Measurements from ENCODE around the gene ZFAND6. TPM values are rescaled to one million over a fixed set of nuclear protein-coding genes. Genes with fewer than 3 reads are reported as not detected.

Gene ZFAND6
- total RNA-seq, 4 donors from 2014 or later, result 215 to 324 (median 226) TPM

DNA sequence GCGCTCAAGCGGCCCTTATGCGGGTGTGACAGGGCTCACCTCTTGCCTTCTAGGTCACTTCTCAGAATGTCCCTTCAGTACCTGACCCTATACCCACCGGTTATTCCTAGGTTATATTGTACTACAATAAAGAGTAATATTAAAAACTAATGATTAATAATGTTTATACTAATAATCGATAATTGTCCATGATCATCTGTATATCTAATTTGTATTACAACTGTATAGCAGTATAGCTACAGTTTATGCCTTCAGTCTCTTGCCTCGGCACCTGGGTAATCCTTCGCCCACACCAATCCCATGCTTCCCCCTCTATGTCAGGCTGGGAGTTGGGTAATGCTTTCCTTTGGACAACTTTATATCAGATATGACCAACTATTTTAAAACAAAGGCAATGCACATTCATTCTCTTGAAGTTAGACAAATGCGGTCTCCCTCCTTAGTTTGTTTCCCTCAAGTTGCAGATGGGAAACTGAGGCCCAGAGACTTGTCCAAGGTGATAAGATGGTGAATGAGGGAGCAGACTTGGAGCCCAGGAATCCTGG lies 96.8 kb downstream of the ZFAND6 start:
- peaks cover 28 to 53% of the 10 kb centered on the region in 2 donors for H3K4me1 ChIP-seq
- intact Hi-C loops (cut with DNase I), result loop anchor here (5.0 to 10.0 kb wide), 2 partner anchors 99 to 231 kb away; partner anchors contain the start of gene ZFAND6
- 83 to 93% methylated on average over 8 of the region's 8 CpGs for WGBS, 2 donors

DNA sequence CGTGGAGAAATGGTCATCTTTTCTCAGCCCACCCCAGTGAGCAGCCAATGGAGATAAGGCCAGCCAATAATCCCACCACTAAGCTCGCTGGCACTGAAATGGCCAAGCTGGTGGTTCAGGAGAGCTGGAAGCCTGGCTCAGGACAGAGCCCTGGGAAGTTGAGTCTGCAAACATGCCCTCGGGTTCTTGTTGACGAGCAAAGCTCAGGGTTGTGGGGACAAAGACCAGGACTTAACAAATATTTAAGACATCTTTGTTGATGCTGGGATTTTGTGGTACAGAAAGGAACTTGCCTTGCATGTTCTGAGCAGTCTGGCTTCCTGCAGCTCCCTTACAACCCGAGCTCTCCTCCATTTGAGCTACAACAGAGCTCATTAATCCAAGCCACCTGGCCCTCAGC lies 97.7 kb downstream of the ZFAND6 start:
- peaks cover 20 to 48% of the 10 kb centered on the region in 2 donors for H3K4me1 ChIP-seq
- TF ChIP-seq POLR2A (IDR thresholded peaks at IDR 0.05), result no peak
- TF ChIP-seq, protein P1, sequence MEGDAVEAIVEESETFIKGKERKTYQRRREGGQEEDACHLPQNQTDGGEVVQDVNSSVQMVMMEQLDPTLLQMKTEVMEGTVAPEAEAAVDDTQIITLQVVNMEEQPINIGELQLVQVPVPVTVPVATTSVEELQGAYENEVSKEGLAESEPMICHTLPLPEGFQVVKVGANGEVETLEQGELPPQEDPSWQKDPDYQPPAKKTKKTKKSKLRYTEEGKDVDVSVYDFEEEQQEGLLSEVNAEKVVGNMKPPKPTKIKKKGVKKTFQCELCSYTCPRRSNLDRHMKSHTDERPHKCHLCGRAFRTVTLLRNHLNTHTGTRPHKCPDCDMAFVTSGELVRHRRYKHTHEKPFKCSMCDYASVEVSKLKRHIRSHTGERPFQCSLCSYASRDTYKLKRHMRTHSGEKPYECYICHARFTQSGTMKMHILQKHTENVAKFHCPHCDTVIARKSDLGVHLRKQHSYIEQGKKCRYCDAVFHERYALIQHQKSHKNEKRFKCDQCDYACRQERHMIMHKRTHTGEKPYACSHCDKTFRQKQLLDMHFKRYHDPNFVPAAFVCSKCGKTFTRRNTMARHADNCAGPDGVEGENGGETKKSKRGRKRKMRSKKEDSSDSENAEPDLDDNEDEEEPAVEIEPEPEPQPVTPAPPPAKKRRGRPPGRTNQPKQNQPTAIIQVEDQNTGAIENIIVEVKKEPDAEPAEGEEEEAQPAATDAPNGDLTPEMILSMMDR (IDR thresholded peaks at IDR 0.05), result no peak
- no peak overlapping the region for H3K27ac ChIP-seq
- H3K27me3 ChIP-seq, result no peaks in the 10 kb centered on the region
- intact Hi-C loops (cut with DNase I), result loop anchor here (5.0 to 10.0 kb wide), 2 partner anchors 100 to 232 kb away; partner anchors contain the start of gene ZFAND6
- H3K9me3 ChIP-seq, result no peaks in the 10 kb centered on the region
- no peak for DNase-seq
- H3K36me3 ChIP-seq, result peaks cover 0 to 1% of the 10 kb centered on the region in 2 donors
- WGBS, 2 donors, result 83 to 91% methylated on average over 4 to 5 of the region's 5 CpGs
- H3K4me3 ChIP-seq (replicated peaks in 1 of 3), result no peak overlapping the region

More for the DNA sequence above, 96.8 kb downstream of the ZFAND6 start:
- no peaks in the 10 kb centered on the region for H3K9me3 ChIP-seq
- H3K27ac ChIP-seq, result peak overlapping the region in 1 of 3 donors; percentile 11
- no peak for DNase-seq
- no peaks in the 10 kb centered on the region for H3K36me3 ChIP-seq
- no peak overlapping the region for H3K4me3 ChIP-seq (replicated peaks in 1 of 3)
- no peaks in the 10 kb centered on the region for H3K27me3 ChIP-seq
- TF ChIP-seq, protein P1 (IDR thresholded peaks at IDR 0.05), result no peak
- no peak for TF ChIP-seq POLR2A (IDR thresholded peaks at IDR 0.05)

DNA sequence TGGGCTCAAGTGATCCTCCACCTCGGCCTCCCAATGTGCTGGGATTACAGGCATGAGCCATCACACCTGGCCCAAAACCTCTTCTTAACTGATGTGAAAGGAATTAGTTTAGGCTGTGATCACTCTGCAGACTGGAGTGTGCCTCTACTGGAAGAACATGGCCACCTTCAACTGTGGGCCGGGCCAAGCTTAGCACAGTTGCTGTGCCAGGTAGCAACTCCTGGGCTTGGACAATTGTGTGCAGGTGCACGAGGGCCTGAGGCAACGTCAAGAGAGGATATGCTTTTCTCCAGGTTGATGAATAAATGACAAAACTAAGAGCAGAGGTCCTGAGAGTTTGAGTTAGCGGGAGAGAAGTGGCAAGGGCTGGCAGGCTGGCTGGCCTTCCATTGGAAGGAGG lies 99.8 kb downstream of the ZFAND6 start:
- intact Hi-C loops (cut with DNase I), result loop anchor here (5.0 to 10.0 kb wide), 2 partner anchors 102 to 234 kb away; partner anchors contain the start of gene ZFAND6
- H3K27ac ChIP-seq, result peak overlapping the region in 1 of 3 donors; percentile 80

DNA sequence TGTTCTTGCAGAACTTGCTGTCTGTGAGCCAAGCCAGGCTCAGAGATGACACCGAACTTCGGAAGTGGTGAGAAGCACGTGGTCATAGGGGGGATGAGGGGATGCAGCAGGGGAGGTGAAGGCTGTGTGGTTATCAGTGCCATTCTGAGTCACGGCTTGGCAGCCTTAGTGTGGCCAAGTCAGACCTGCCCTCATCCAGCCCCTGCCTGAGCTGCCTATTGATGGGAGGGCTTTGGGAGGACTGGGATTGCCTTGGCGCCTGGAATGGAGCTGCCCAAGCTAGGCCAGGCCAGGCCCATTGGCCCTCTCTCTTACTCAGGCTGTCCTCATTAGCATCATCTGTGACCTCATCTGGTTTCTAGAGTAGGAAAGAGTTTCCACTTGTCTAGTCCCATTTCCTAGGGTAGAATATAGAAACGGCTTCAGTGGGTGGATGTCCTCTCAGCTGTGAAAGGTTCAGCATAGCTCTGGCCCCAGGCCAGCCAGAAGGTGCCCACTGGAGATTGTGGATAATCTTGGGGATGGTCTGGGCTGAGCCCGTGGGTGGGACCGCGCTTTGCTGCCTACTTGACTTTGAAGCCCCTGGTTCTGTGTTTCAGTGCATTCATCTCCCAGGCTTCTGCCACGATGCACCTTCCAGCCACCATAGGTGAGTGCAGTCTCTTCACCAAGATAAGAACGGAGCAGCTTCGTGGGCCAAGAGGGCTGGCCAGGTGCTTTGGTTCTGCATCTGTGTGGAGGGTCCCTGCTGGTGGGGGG lies 100.5 kb downstream of the ZFAND6 start:
- no peaks in the 10 kb centered on the region for H3K27me3 ChIP-seq
- H3K4me1 ChIP-seq, result peaks cover 7 to 32% of the 10 kb centered on the region in 2 donors
- TF ChIP-seq, protein P1 (IDR thresholded peaks at IDR 0.05), result no peak
- no peak for TF ChIP-seq POLR2A (IDR thresholded peaks at IDR 0.05)
- DNase-seq, result no peak
- peaks cover 0 to 9% of the 10 kb centered on the region in 2 donors for H3K36me3 ChIP-seq
- no peak overlapping the region for H3K4me3 ChIP-seq (replicated peaks in 1 of 3)
- H3K9me3 ChIP-seq, result no peaks in the 10 kb centered on the region
- H3K27ac ChIP-seq, result peak overlapping the region; percentile 73 to 80 (median 80)
- 91 to 97% methylated on average over 11 to 12 of the region's 12 CpGs for WGBS, 2 donors
- intact Hi-C loops (cut with DNase I), result loop anchor here (5.0 to 10.0 kb wide), 2 partner anchors 103 to 235 kb away; partner anchors contain the start of gene ZFAND6

More for the DNA sequence above, 99.8 kb downstream of the ZFAND6 start:
- Histone ChIP-seq H3K27me3 (no peaks in the 10 kb centered on the region), H3K9me3 (no peaks in the 10 kb centered on the region), H3K4me3 (replicated peaks in 1 of 3) (no peak overlapping the region), H3K36me3 (peaks cover 0 to 6% of the 10 kb centered on the region in 2 donors), H3K4me1 (peaks cover 9 to 36% of the 10 kb centered on the region in 2 donors)
- DNase-seq, result no peak
- TF ChIP-seq POLR2A (IDR thresholded peaks at IDR 0.05), result no peak
- TF ChIP-seq, protein P1 (IDR thresholded peaks at IDR 0.05), result no peak
- WGBS, 2 donors, result 96 to 99% methylated on average over 5 of the region's 5 CpGs

All from thyroid gland (tissue), 4 donors.